Embryonic facial prominence (tissue), 1 donor: ENCODE measurements around the gene MYOZ2.
A peak's percentile ranks its signal among the peaks of the same experiment; 100 is the strongest.

Source experiments
- DNase-seq: peaks from one replicate; pipeline ENCODE4 v3.0.0-alpha.2; 2016; ENCODE audit errors: extremely low spot score

The MYOZ2 gene

GRCh38 chr4:119197772-119198212 lies 62.2 kb downstream of the MYOZ2 start:
- DNase-seq = no peak

DNA sequence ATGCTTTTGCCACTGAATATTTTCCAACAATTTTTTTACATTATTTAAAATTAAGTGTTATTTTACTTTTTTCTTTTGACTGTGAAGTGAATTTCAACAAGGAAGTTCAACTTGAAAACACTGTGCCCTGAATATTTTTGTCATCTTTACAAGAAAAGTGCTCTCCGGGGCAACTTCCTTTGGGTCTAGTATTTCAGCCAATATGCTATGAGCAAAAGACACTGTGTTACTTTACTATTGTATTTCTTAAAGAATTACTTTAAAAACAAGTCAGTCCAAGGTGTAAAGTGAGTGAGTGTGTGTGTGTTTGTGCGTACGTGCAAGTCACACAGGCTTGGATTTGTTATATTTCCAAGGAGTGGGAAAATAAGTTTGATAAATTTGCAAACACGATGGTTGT lies 69.3 kb downstream of the MYOZ2 start:
- DNase-seq = no peak

DNA sequence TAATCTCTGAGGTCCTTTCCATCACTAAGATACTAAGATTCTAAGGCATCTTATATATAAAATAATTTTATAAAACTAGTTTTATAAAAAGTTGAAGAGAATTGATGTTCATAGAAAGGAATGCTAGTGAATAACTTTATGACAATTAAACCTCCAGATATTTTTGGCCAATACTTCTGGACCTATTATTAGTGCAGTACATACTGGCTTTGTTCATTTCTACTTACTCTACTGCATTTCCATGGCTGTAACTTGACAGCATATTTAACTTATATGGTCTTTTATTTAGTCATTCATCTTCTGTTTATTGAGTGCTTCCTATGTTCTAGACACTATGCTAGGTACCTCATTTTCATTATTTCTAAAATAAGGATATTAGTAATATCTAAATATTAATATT lies 70.1 kb downstream of the MYOZ2 start:
- DNase-seq = no peak

- DNase-seq = no peak
Observed at GRCh38 chr4:119206178-119206577, 70.5 kb downstream of the MYOZ2 start.

DNA sequence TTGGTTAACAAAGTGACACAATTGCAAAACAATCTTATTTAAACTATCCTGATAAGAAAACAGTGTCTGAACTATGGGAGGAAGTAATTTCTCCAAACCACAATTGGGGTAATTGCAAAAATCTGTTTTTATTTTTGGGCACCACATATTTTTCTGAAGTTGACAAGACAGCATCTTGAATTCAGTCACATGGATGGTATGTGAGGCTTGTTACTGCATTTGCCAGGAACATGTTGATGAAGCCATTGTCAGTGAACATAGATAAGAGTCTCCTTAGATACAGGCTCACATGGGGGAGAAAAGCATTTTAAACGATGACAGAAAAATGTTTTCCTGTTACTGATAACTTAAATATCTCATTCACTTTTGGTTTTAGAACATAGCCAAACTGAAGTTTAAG lies 71.4 kb downstream of the MYOZ2 start:
- DNase-seq = no peak

- DNase-seq = no peak
Observed at GRCh38 chr4:119209077-119209476, 73.4 kb downstream of the MYOZ2 start.

GRCh38 chr4:119209586-119209985 lies 74.0 kb downstream of the MYOZ2 start:
- DNase-seq = no peak

- DNase-seq = no peak
Observed at GRCh38 chr4:119210775-119211174, 75.1 kb downstream of the MYOZ2 start.

DNA sequence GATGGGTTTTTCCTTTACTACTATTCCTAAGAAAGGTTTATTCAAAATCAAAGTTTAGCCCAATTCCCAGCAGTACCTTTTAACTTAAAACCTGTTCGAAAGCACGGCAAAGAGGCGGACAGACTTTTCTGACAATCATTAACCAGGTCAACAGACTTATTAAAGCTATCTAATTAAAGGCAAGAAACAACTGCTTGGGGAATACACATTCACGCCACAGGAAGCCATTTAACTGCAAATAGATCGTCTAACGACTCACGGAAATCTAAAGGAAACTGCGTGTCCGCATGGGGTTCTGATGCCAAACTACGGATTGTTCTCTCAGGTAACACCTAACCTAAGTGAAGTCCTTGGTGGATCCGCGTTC lies 76.2 kb downstream of the MYOZ2 start:
- DNase-seq = no peak

- DNase-seq = peak; percentile 86
Observed at GRCh38 chr4:119212234-119212963, 76.8 kb downstream of the MYOZ2 start, which contains the start of gene USP53. USP53 (plus strand) TSS chr4:119212713; CDS start chr4:119239760, 27,047 bp downstream.

GRCh38 chr4:119212964-119213606 lies 77.5 kb downstream of the MYOZ2 start:
- DNase-seq = no peak

DNA sequence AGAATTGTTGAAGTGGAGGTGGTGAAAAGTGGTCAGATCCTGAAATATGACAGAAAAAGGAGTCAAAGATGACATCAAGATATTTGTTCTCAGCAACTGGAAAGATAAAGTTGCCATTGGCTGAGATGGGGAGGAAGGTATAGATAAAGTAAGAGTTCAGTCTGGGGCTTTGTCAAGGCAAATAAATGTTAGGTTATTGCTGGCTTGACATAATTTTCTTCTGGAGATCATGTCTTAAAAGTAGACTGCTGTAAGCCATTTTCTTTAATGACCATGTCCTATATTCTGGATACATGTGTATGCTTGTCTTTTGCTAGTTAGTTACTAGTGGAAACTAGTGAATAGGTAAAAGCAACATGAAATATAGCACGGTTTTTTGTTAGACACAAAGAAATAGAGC lies 82.5 kb downstream of the MYOZ2 start:
- DNase-seq = no peak

DNA sequence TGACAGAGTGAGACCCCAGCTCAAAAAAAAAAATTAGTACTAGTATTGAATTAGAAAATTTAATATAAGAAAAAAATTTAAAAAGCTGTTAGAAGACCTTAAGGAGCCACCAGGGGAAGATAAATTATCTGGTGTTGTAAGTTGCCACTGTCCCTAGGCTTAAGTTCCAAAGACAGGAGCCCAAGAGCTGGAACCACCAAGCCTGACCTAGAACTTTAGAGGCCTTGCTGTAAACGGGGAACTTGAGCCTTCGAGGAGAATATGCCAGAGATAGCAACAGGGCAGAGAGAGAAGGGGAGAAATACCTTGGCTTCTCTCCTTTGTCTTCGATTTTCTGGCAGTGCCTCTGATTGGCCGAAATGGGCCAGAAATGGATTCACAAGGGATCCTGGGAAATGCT lies 85.8 kb downstream of the MYOZ2 start:
- DNase-seq = no peak

DNA sequence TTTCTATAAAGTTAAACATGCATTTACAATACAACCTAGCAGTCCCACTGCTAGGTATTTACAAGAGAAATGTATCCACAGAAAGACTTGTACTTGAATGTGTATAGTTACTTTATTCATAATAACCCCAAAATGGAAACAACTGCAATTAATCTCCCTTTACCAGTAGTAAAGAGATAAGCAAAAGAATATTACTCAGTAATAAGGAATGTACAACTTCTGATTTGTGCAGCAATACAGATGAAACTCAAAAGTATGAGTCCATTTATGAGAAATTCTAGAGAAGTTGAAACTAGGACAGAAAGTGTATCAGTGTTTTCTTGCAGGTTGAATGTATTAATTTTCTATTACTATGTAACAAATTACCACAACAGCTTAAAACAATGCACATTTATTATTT lies 92.1 kb downstream of the MYOZ2 start:
- DNase-seq = no peak

DNA sequence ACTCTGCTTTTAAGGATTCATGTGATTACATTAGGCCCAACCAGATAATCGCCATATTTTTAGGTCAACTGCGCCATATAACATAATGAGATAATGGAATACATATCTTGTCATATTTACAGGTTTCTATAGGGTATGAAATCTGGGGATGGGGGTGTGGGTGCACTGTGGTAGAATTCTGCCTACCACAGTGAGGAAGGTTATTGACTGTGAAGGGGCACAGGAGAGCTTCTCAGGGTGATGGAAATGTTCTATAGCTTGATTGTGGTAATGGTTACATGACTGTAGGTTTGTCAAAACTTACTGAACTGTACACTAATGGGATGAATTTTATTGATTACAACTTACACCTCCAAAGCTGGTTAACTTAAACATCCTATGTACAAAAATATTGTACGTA lies 92.8 kb downstream of the MYOZ2 start:
- DNase-seq = no peak

DNA sequence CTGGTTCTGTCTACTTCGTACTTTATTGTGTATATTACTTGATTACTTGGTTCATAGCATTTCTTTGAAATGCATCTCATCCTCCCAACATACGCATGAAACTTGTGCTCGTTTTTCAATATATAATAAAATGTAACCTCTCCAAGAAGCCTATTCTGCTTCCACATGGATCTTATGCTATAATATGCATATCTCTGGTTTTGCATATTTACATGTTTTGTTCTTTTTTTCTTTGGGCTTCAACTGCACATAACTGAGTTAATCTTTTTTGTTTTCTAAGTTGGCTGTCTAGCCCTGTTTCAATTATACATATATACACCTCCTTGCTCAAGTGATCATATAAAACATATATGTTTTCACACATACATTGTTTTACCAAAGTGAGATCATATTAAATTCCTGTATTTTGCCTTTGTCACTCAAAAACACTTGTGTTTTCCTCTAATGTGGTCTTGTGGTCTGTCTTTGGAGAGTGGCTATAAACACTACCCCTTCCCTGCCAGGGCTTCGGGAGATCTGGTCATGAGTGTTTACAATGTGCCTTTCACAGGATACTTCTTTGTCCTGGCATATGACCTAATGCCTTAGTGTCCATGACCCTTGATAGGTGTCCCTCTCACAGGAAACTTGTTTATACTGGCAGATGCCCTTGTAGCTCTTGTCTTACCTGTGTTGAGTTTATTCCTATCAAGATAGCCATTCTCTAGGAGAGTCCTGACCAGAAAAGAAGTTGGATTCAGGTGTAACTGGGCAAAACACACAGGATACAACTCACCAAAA lies 94.5 kb downstream of the MYOZ2 start:
- DNase-seq = no peak

- DNase-seq = no peak
Observed at GRCh38 chr4:119231491-119231890, 95.9 kb downstream of the MYOZ2 start.

DNA sequence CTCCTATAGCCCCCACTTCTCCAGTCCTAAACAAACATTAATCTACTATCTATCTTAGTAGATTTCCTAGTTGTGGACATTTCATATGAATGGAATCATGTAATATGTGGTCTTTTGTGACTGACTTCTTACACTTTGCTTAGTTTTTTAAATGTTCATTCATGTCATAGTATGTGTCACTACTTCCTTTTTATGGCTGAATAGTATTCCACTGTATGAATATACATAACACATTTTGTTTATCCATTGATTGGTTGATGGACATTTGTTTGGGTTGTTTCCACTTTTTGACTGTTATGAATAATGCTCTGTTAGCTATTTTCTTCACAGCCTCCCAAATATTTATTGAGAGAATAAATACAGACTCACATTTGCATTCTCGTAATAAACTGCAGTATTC lies 96.7 kb downstream of the MYOZ2 start:
- no peak for DNase-seq

GRCh38 chr4:119233191-119233590 lies 97.6 kb downstream of the MYOZ2 start:
- no peak for DNase-seq

DNA sequence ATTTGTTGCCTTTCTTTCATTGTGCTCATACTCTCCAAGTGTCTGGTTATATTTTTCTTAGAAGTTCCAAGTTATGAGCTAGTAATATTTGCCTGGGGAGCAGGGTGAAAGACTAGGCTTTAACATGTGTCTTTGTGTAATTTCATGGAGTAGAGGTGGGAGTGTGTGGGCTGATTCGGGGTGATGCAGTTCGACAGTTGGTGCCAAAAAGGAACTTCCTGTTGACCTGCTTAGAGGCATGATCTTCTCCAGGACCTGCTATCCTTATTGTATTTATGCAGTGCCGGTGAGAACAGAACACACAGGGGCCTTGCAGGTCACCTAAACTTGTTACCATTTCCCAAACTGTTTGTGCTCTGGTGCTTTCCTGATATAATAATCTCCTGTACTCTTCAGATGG lies 98.1 kb downstream of the MYOZ2 start:
- no peak for DNase-seq

DNA sequence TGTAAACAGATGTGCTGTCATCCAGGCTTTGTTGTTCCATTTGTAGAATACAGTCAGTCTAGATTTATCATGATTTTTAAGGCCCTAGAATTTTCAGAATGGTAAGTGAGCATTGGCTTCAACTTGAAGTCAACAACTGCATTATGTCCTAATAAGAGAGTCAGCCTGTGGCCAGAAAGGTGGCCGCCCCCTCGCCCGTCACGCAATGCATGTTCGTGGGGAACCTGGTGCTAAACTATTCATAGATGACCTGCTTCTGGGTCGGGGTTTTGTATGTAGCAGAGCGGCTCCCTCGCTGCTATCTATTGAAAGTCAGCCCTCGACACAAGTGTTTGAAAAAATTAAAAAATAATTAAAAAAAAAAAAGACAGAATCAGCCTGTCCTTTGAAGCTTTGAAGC lies 101.6 kb downstream of the MYOZ2 start:
- no peak for DNase-seq
